CD4-positive, alpha-beta memory T cell (primary cell): ENCODE results near the gene NDST1. TPM values are rescaled to one million over a fixed set of nuclear protein-coding genes. Genes with fewer than 3 reads are reported as not detected.
A peak's percentile ranks its signal among the peaks of the same experiment; 100 is the strongest.

Source experiments
- CTCF ChIA-PET: fragments of 350-600 bp; sonication (Branson Sonifier 250); formaldehyde crosslinking; loops from one replicate; lab custom pipeline; 2021; ENCODE audit warnings: inconsistent platforms; ENCODE audit not compliant: partially characterized antibody; lab: Charles Lee
- POLR2A ChIA-PET: fragments of 350-600 bp; sonication (Branson Sonifier 250); formaldehyde crosslinking; loops from one replicate; lab custom pipeline; 2021; ENCODE audit not compliant: partially characterized antibody; lab: Charles Lee
- DNase-seq, 5 donors: peaks; one replicate each; pipeline versions ENCODE4 v3.0.0 to v3.0.0-alpha.2; 2020 to 2022; ENCODE audit warnings: mixed read lengths in 1 of 5
- H3K27ac ChIP-seq: one replicate; pipeline ENCODE4 v1.7.0; 2013; ENCODE audit warnings: low read depth, low read length
- H3K27me3 ChIP-seq: 2 replicates; pipeline ENCODE4 v1.7.0; 2013; ENCODE audit warnings: mild to moderate bottlenecking, low read length, moderate library complexity; ENCODE audit not compliant: insufficient read depth
- H3K36me3 ChIP-seq: 2 replicates; pipeline ENCODE4 v1.7.0; 2013; ENCODE audit warnings: mild to moderate bottlenecking, low read length, moderate library complexity; ENCODE audit not compliant: insufficient read depth
- H3K4me1 ChIP-seq: 2 replicates; pipeline ENCODE4 v1.7.0; 2013; ENCODE audit warnings: mild to moderate bottlenecking, low read length, moderate library complexity; ENCODE audit not compliant: insufficient read depth
- H3K4me3 ChIP-seq, 2 donors: one replicate each; pipeline ENCODE4 v1.7.0; 2013; ENCODE audit warnings: low read length in 2 of 2, mild to moderate bottlenecking in 1 of 2
- H3K9me3 ChIP-seq, 2 donors: one replicate each; pipeline ENCODE4 v1.7.0; 2013; ENCODE audit warnings: low read length in 2 of 2, control low read depth in 1 of 2; ENCODE audit not compliant: control insufficient read depth in 1 of 2
- H3K27ac Mint-ChIP-seq, 7 donors: one replicate each; pipeline ENCODE4 v1.8.0; 2020 to 2021; ENCODE audit warnings: mixed read lengths in 7 of 7, mild to moderate bottlenecking in 6 of 7, inconsistent platforms in 3 of 7, moderate library complexity in 3 of 7
- H3K27me3 Mint-ChIP-seq, 2 donors: one replicate each; pipeline ENCODE4 v1.8.0; 2020 to 2021; ENCODE audit warnings: mixed read lengths in 2 of 2
- H3K36me3 Mint-ChIP-seq, 2 donors: one replicate each; pipeline ENCODE4 v1.8.0; 2020 to 2021; ENCODE audit warnings: mixed read lengths in 2 of 2, inconsistent platforms in 1 of 2, mild to moderate bottlenecking in 1 of 2
- H3K4me1 Mint-ChIP-seq, 4 donors: one replicate each; pipeline ENCODE4 v1.8.0; 2020 to 2021; ENCODE audit warnings: mixed read lengths in 4 of 4, mild to moderate bottlenecking in 1 of 4
- H3K4me3 Mint-ChIP-seq, 8 donors: one replicate each; pipeline ENCODE4 v1.8.0; 2020 to 2021; ENCODE audit warnings: mixed read lengths in 8 of 8, mild to moderate bottlenecking in 7 of 8, moderate library complexity in 6 of 8, inconsistent platforms in 3 of 8
- H3K9me3 Mint-ChIP-seq, 8 donors: one replicate each; pipeline ENCODE4 v1.8.0; 2020 to 2021; ENCODE audit warnings: mixed read lengths in 8 of 8, mild to moderate bottlenecking in 5 of 8, inconsistent platforms in 3 of 8, moderate library complexity in 1 of 8
- intact Hi-C: fragments of 100-400 bp; cut with micrococcal nuclease; formaldehyde crosslinking; loops from one replicate; pipeline ENCODE4 v1.15.1; 2023
- polyA plus RNA-seq, 2 donors: library from polyadenylated mRNA; unstranded; fragments of 300-500 nt; fragmentation: Illumina TruSeq; gene quantifications; one replicate each; pipeline ENCODE4 v1.2.3, GENCODE V29; 2021
- total RNA-seq, 2 experiments: library from RNA; stranded (reverse); gene quantifications; one replicate each; pipeline ENCODE4 v1.2.3, GENCODE V29; 2021

NDST1 gene
- total and polyA plus RNA-seq, 4 experiments from 2014 or later = 0.29 to 0.64 (median 0.35) TPM; not detected in 1

GRCh38 chr5:150484964-150485692 is 22.8 kb upstream of the NDST1 start:
- intact Hi-C loops = no loop called here
- Histone ChIP-seq H3K27ac (no peak overlapping the region), H3K4me1 (peaks cover 7% of the 10 kb centered on the region), H3K36me3 (no peaks in the 10 kb centered on the region), H3K4me3 (peak overlapping the region in 1 of 2 donors; percentile 43), H3K9me3 (no peaks in the 10 kb centered on the region), H3K27me3 (peaks cover 3% of the 10 kb centered on the region)
- ChIA-PET CTCF (interaction anchor here (1.3 kb wide), 1 partner anchor 35 kb away, joined by 3 read pairs; no protein-coding TSS in a partner anchor), POLR2A (interaction anchor here (1.0 kb wide), 1 partner anchor 35 kb away, joined by 3 read pairs; no protein-coding TSS in a partner anchor)
- peak overlapping the region; percentile 67 to 85 (median 78) for H3K4me3 Mint-ChIP-seq
- peaks cover 0 to 2% (median 0%) of the 10 kb centered on the region in 8 donors for H3K9me3 Mint-ChIP-seq
- H3K27me3 Mint-ChIP-seq = peaks cover 4 to 15% of the 10 kb centered on the region in 2 donors
- H3K27ac Mint-ChIP-seq = peak overlapping the region in 5 of 7 donors; percentile 24 to 87 (median 53)
- DNase-seq = no peak
- H3K4me1 Mint-ChIP-seq = peaks cover 2 to 19% (median 12%) of the 10 kb centered on the region in 4 donors
- no peaks in the 10 kb centered on the region for H3K36me3 Mint-ChIP-seq

GRCh38 chr5:150485693-150486401 is 22.1 kb upstream of the NDST1 start:
- Mint-ChIP-seq H3K9me3 (peaks cover 0 to 2% (median 0%) of the 10 kb centered on the region in 8 donors), H3K36me3 (no peaks in the 10 kb centered on the region), H3K4me3 (peak overlapping the region in 2 of 8 donors; percentile 76 to 80), H3K27ac (no peak overlapping the region), H3K4me1 (peaks cover 2 to 19% (median 12%) of the 10 kb centered on the region in 4 donors), H3K27me3 (peaks cover 4 to 15% of the 10 kb centered on the region in 2 donors)
- H3K36me3 ChIP-seq = no peaks in the 10 kb centered on the region
- H3K27ac ChIP-seq = peak overlapping the region; percentile 25
- peaks cover 7% of the 10 kb centered on the region for H3K4me1 ChIP-seq
- intact Hi-C loops = no loop called here
- POLR2A ChIA-PET = interaction anchor here (1.0 kb wide), 1 partner anchor 36 kb away, joined by 3 read pairs; no protein-coding TSS in a partner anchor
- CTCF ChIA-PET = interaction anchor here (1.5 kb wide), 1 partner anchor 36 kb away, joined by 5 read pairs; no protein-coding TSS in a partner anchor
- H3K9me3 ChIP-seq = no peaks in the 10 kb centered on the region
- peak in 2 of 5 donors; percentile 8 for DNase-seq
- H3K27me3 ChIP-seq = peaks cover 3% of the 10 kb centered on the region
- peak overlapping the region in 1 of 2 donors; percentile 43 for H3K4me3 ChIP-seq

DNA sequence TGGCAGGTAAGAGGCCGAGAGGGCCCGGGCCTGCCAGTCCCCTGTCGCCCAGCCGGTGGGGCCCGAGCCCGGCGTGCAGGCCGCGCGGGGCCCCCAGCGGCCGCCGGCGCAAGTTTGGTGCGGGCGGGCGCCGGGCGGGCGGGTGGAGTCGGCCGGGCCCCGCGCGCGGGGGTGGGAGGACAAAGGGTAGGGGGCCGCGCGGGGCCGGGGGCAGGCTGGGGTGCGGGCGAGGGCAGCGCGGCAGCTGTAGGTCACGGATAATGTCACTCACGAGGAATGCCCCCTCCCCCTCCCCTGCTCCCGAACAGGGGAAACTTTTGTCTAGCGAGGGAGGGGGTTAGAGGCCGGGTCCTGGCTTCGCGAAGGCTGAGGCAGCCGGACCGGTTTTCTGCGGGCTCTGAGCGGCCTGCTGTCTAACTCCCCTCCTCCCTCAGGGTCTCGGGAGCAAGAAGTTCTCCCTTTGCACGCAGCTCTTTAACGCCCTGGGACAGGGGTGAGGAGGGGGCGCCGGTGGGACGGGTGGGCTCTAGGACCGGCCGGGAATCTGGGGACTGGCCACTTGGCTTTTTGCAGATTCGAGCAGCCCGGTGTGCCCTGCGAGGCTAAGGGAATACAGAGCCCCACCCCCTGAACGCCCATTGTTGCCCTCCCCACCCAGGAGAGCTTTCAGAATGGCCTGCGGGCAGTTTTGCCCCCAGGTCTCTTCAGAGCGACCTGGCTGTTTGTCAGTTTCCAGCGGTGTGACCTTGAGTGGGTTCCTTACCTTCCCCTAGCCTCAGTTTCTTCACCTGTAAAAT is 21.3 kb upstream of the NDST1 start:
- CTCF ChIA-PET = interaction anchor here (0.7 to 1.5 kb wide), 2 partner anchors 11 to 36 kb away, joined by 3 to 5 read pairs; no protein-coding TSS in a partner anchor

GRCh38 chr5:150487199-150488061 is 20.5 kb upstream of the NDST1 start:
- H3K4me3 Mint-ChIP-seq = peak overlapping the region; percentile 61 to 82 (median 70)
- H3K27me3 Mint-ChIP-seq = peaks cover 2 to 15% of the 10 kb centered on the region in 2 donors
- no peaks in the 10 kb centered on the region for H3K9me3 ChIP-seq
- ChIA-PET CTCF (interaction anchor here (0.7 to 1.5 kb wide), 2 partner anchors 12 to 37 kb away, joined by 3 to 5 read pairs; no protein-coding TSS in a partner anchor), POLR2A (interaction anchor here (0.7 kb wide), 1 partner anchor 125 kb away, joined by 4 read pairs; no protein-coding TSS in a partner anchor)
- peaks cover 7% of the 10 kb centered on the region for H3K4me1 ChIP-seq
- no peaks in the 10 kb centered on the region for H3K36me3 Mint-ChIP-seq
- intact Hi-C loops = no loop called here
- peaks cover 0 to 2% (median 0%) of the 10 kb centered on the region in 8 donors for H3K9me3 Mint-ChIP-seq
- no peak overlapping the region for H3K27ac ChIP-seq
- peak overlapping the region in 4 of 7 donors; percentile 68 to 79 (median 73) for H3K27ac Mint-ChIP-seq
- peaks cover 2 to 15% (median 12%) of the 10 kb centered on the region in 4 donors for H3K4me1 Mint-ChIP-seq
- peaks cover 3% of the 10 kb centered on the region for H3K27me3 ChIP-seq
- H3K4me3 ChIP-seq = no peak overlapping the region
- no peaks in the 10 kb centered on the region for H3K36me3 ChIP-seq
- no peak for DNase-seq

More for the DNA sequence above, 21.3 kb upstream of the NDST1 start:
- H3K4me3 ChIP-seq = peak overlapping the region in 1 of 2 donors; percentile 43
- H3K9me3 ChIP-seq = no peaks in the 10 kb centered on the region
- peak overlapping the region; percentile 61 to 82 (median 70) for H3K4me3 Mint-ChIP-seq
- POLR2A ChIA-PET = interaction anchor here (0.7 to 1.0 kb wide), 2 partner anchors 36 to 126 kb away, joined by 3 to 4 read pairs; no protein-coding TSS in a partner anchor
- H3K4me1 Mint-ChIP-seq = peaks cover 2 to 19% (median 12%) of the 10 kb centered on the region in 4 donors
- H3K36me3 ChIP-seq = no peaks in the 10 kb centered on the region
- H3K4me1 ChIP-seq = peaks cover 7% of the 10 kb centered on the region
- no peaks in the 10 kb centered on the region for H3K36me3 Mint-ChIP-seq
- intact Hi-C loops = no loop called here
- peaks cover 4 to 15% of the 10 kb centered on the region in 2 donors for H3K27me3 Mint-ChIP-seq
- peak; percentile 46 to 68 (median 61) for DNase-seq
- peaks cover 0 to 2% (median 0%) of the 10 kb centered on the region in 8 donors for H3K9me3 Mint-ChIP-seq
- peaks cover 3% of the 10 kb centered on the region for H3K27me3 ChIP-seq
- H3K27ac ChIP-seq = no peak overlapping the region
- peak overlapping the region in 3 of 7 donors; percentile 68 to 79 (median 73) for H3K27ac Mint-ChIP-seq

DNA sequence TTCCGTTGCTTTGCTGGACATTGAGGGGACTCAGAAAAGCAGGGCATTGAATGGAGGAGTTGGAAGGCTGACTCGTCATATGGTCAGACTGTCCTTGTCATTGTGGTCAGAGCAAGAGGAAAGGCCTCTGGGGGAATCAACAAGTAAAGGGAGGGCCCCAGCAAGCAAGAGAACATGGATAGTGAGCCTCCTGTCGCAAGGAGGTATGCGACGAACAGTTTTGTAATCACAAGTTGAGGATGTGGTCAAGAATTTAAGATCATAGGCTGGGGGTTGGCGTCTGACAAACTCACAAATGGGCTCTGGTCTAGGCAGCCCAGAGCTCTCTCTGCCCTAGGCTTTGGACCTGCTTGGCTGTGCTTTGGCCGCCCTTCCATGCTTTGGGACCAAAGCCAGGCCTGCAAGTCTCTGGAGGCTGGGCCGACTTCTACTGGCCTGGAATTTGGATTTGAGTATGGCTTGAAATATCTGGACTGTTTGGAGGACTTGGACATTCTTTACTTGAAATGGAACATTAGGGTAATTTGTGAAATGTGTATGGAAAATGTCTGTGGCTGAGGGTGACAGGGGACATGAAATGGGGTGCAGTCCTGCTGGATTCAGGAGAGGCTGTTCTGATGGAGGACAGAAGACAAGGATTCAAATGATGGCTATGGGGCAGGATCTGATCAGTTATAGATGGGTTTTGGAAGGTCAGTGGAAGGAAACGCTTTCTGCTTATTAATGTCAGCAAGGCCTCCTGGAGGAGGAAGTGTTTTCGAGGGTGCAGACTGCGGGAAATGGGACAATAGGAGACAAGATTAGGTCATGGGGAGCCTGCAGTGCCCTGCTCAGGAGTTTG is 19.2 kb upstream of the NDST1 start:
- H3K4me3 Mint-ChIP-seq = peak overlapping the region in 1 of 8 donors; percentile 21
- H3K4me1 ChIP-seq = peaks cover 7% of the 10 kb centered on the region
- H3K36me3 Mint-ChIP-seq = no peaks in the 10 kb centered on the region
- H3K4me1 Mint-ChIP-seq = peaks cover 2 to 15% (median 12%) of the 10 kb centered on the region in 4 donors
- CTCF ChIA-PET = no interaction called here
- H3K9me3 Mint-ChIP-seq = peaks cover 0 to 2% (median 0%) of the 10 kb centered on the region in 8 donors
- no peaks in the 10 kb centered on the region for H3K36me3 ChIP-seq
- no peak for DNase-seq
- POLR2A ChIA-PET = no interaction called here
- H3K27me3 Mint-ChIP-seq = peaks cover 2 to 15% of the 10 kb centered on the region in 2 donors
- peak overlapping the region in 1 of 7 donors; percentile 79 for H3K27ac Mint-ChIP-seq
- no peaks in the 10 kb centered on the region for H3K9me3 ChIP-seq
- no peak overlapping the region for H3K4me3 ChIP-seq
- H3K27me3 ChIP-seq = peaks cover 3% of the 10 kb centered on the region
- intact Hi-C loops = no loop called here
- H3K27ac ChIP-seq = no peak overlapping the region
